Stimulated activated CD8-positive, alpha-beta memory T cell treated with anti-CD3 and anti-CD28 coated beads, Interleukin-4, amount 100 ng/mL, for 4 hours (primary cell): ENCODE data around the gene NDUFS2.
"Not testable (repeated sequence)": the region's sequence is repeated elsewhere in the genome, so short reads cannot be mapped to it uniquely, and the experiment has no call there.

Experiments used
- DNase-seq, 2 donors: peaks; one replicate each; pipeline ENCODE4 v3.0.0-alpha.2; 2020; ENCODE audit warnings: low read depth in 2 of 2, low spot score in 1 of 2

Gene NDUFS2

DNA sequence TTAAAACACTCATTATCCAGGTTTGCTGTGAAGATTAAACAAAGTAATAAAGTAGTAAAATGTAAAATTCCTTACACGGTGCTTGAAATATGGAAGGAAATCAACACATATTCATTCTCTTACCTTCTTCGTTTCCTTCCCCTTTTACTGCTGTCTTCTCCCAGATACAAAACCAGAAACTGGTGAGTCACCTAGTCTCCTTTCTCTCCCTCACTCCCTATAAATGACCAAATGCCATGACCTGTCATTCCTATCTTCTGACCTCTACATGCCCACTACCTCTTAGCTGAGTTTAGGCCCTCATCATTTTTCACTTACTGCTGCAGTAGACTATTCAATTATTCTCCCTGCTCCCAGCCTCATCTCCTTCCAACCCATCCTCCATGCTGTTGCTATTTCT lies 40.1 kb downstream of the NDUFS2 start:
- DNase-seq = no peak

- no peak for DNase-seq
Observed at GRCh38 chr1:161244888-161245287, 42.7 kb downstream of the NDUFS2 start.

DNA sequence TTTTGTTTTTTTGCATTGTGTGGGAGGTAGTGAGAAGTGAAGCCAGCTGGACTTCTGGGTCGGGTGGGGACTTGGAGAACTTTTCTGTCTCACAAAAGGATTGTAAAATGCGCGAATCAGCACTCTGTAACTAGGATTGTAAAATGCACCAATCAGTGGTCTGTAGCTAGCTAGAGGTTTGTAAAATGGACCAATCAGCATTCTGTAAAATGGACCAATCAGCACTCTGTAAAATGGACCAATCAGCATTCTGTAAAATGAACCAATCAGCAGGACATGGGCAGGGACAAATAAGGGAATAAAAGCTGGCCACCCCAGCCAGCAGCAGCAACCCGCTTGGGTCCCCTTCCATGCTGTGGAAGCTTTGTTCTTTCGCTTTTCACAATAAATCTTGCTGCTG lies 47.9 kb downstream of the NDUFS2 start:
- not testable (repeated sequence) for DNase-seq

GRCh38 chr1:161250829-161251228 lies 48.7 kb downstream of the NDUFS2 start:
- no peak for DNase-seq

DNA sequence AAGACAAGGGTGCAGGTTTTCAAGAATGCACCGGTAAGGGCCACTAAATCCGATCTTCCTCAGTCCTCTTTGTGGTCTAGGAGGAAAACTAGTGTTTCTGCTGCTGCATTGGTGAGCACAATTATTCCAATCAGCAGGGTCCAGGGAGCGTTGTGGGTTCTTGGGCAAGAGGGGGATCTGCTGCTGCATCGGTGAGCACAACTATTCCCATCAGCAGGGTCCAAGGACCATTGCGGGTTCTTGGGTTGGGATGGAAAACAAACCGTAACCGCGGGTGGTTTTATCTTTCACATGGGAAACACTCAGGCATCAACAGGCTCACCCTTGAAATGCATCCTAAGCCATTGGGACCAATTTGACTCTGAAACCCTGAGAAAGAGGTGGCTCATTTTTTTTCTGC lies 49.4 kb downstream of the NDUFS2 start:
- DNase-seq = no peak

DNA sequence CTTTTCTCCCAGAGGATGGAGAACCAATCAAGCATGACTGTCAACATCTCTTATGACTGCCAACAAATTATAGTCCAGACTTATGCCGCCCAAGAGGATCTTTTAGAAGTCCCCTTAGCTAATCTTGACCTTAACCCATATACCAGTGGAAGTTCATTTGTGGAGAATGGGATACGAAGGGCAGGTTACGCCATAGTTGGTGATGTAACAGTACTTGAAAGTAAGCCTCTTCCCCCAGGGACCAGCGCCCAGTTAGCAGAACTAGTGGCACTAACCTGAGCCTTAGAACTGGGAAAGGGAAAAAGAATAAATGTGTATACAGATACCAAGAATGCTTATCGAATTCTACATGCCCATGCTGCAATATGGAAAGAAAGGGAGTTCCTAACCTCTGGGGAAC lies 53.1 kb downstream of the NDUFS2 start:
- DNase-seq = not testable (repeated sequence)

DNA sequence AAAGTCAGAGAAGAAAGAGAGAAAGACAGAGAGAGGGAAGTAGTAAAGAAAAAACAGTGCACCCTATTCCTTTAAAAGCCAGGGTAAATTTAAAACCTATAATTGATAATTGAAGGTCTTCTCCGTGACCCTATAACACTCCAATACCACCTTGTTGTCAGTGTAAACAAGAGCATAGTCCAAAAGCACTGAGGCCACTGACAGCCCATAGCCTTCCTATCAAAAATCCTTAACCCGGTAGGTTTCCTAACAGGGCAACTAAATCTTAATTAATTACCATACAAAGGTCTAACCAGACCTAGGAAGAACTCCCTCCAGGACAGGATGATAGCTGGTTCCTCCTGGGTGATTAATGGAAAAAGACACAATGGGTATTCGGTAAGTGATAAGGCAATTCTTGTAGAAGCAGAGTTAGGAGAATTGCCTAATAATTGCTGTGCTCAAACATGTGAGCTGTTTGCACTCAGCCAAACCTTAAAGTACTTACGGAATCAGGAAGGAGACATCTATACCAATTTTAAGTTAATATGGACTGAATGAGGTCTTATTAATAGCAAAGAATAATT lies 53.9 kb downstream of the NDUFS2 start:
- DNase-seq = not testable (repeated sequence)

- DNase-seq = not testable (repeated sequence)
Observed at GRCh38 chr1:161257109-161257508, 54.9 kb downstream of the NDUFS2 start.

DNA sequence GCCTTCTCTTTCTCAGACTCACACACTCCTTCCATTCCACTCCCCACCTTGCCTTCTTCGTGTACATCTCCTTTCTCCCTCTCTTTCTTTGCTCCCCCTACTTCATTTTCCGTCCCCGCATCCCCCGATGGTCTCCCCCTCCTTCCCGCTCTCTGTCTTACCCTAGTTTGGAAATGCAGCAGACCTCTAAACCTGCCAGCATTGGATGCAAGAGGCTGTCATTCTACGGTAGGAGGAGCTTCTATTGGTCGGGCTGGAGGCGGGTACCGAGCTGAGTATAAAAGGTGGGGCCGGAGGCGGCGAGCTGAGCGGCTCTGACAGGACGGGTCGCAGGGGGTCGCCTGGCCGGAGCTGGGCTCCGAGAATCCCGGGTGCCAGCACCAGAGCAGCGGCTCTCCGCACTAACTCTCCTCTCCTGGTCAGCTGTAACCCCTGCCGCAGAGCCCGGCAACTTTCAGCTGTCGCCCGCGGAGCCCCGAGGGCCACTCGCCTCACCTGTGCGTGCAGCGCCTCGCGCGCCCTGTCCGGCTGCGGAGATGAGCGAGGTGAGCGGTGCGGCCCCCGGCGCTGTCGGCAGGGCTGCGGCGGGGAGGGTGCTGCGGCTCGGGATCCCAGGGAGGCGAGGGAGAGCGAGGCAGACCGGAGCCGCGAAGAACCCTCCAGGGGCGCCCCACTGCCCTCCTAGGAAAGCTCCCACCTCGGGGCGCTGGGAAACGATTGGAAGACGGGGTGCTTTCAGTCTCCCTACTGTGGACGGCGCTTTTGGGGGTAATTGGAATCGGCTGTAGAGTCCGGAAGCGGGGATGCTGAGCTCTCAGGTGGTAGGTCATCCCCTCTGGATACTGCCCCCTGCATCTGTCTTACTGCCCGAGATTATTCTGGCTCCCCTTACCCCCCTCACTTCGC lies 56.5 kb downstream of the NDUFS2 start, which contains the start of gene PCP4L1:
Gene PCP4L1, plus strand, starts transcription at position 307 of the 906 bp plus-strand sequence. Its CDS starts 230 bp downstream, at position 537.
- DNase-seq = no peak

DNA sequence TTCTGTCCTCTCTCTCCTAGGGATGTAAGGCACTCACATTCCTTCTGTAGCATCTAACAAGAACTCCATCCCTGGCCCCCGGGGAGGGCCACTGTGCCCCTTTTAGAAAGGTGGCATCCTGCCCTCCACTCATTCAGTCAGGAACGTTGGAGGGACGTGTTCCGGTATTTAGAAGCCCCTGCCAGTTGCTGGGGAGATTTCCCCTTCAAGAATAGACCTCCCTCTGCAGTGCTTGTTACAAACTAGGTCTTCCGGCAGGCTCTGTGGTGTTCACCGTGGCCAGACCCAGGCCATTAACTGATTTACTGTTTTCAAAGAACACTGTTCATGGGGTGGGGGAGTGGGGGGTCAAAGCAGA lies 57.2 kb downstream of the NDUFS2 start:
- no peak for DNase-seq

- no peak for DNase-seq
Observed at GRCh38 chr1:161259765-161260164, 57.6 kb downstream of the NDUFS2 start.

DNA sequence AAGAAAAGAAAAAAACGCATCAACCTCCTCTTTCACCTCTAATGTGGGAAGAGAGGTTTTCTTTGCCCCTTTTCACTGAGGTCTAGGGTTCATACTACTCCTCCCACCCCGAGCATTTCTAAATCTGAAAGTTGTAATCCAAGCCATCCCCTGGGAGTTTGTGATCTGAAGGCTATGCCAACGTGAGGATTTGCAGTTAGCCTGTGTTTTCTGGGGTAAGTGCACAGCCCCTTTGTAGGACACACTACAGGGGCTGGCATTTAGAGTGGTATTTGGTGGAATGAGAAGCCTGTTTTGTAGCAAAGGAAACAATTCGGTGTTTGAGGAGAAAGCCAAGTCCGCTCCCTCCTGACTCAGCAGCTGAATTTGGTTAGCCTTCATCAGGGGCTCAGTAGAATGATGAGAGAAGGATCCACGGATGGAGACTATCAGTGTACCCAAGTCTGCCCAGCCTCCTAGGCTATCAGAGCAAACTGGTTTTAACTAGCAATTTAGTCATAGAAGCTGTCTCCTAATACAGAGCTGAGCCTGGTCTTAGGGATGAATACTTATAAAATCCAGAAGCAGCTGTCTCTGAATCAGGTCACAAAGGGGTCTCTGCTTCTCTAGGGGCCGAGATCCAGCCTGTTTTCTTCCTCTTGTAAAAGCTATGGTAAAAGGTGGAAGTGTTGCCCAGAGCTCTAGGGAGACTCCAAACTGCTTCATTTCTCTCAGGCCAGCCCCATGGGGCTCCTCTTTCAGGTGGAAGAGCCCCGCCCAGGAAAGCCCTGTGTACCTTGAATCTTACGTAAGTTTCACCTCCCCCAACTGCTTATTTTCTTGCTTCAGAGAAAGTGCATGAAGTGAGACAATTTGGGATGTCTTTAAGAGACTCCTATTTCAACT lies 58.5 kb downstream of the NDUFS2 start:
- DNase-seq = no peak

DNA sequence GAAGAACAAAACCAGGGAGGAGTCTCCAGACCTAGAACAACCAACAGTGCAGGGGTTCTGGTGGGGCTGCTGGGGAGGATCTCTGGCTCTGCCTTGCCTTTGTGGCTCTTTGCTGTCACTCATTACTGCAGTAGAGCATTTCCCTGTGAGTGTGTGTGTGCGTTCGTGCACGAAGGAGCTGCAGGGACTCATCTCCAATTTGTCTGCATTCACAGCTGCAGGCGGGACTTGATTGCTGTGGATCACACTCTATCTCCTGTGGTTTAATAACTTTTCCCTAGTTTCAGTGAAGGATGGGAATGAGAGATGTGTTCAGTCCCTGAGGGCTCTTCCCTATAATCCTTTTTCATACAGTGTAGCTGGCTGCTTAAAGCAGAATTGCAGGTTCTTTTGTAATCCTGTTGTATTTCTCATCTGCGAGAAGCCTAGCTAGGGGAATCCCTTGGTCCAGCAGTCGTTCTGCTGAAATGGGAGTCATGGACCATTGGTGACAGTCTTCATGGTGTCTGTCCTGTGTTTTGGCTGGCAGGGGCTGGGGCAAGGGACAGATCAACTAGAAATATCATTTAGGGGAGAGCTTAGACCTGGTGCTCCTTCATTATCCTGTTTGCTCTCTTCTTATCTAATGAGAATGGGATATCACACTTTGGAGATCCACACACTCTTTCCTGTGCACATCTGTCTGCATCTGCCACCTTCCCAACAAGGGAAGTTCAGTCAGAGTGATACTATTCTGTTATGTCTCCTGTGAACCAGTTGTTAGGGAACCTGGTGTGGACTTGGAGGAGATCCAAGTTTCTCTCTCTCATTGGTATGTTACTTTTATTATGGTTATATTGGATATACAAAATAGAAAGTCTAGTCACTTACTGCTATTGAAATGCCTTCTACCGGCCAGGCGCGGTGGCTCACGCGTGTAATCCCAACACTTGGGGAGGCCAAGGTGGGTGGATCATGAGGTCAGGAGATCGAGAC lies 59.4 kb downstream of the NDUFS2 start:
- no peak for DNase-seq
